GM12891 (cell line): ENCODE measurements around the gene ZNF329.

Experiments
- DNase-seq: peaks from one replicate; pipeline ENCODE4 v3.0.0; 2011; ENCODE audit warnings: low spot score; ENCODE audit not compliant: insufficient read length
- FAIRE-seq: peaks from 2 replicates; lab custom pipeline; 2011; peaks lifted over from hg19 to GRCh38; lab: Jason Lieb, UNC
- PAX5 ChIP-seq: IDR thresholded peaks from 2 replicates; pipeline ENCODE4 v1.6.1; 2011; ENCODE audit warnings: low read length, moderate library complexity, mild to moderate bottlenecking; ENCODE audit not compliant: insufficient read depth, severe bottlenecking
- POLR2A ChIP-seq: IDR thresholded peaks from 2 replicates; pipeline ENCODE4 v1.6.1; 2011; ENCODE audit warnings: low read depth, low read length, control low read depth
- POLR2AphosphoS5 ChIP-seq: IDR thresholded peaks from 2 replicates; pipeline ENCODE4 v1.6.1; 2011; ENCODE audit warnings: low read depth, low read length, control low read depth
- POU2F2 ChIP-seq: IDR thresholded peaks from 2 replicates; pipeline ENCODE4 v1.6.1; 2011; ENCODE audit warnings: low read depth, mild to moderate bottlenecking, control low read depth, low read length, moderate library complexity
- SPI1 ChIP-seq: IDR thresholded peaks from 2 replicates; pipeline ENCODE4 v1.6.1; 2011; ENCODE audit warnings: low read depth, low read length, control low read depth
- TAF1 ChIP-seq: IDR thresholded peaks from 2 replicates; pipeline ENCODE4 v1.6.1; 2011; ENCODE audit warnings: low read depth, low read length, control low read depth

Gene ZNF329

DNA sequence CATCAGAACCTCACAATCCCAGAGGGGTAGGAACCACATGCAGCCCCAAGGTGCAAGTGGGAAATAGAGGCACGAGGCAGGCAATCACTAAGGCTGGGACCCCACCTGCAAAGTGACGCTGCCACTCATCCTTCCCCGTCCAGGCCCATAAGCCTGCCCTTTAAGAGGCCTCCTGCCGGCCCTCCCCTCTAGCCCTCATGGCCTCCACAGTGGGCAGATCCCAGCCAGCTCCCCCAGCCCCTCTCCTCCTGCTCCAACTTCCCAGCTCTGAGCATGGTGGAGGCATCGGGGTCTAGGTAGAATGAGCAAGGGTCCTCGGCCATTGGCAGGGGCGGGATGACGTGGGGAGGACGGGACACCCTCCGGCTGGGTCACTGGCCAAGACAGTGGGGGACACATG is 55.3 kb downstream of the ZNF329 start:
- no peak for DNase-seq
- TF ChIP-seq POLR2AphosphoS5: no peak
- TF ChIP-seq POLR2A: no peak
- TF ChIP-seq POU2F2: no peak
- no peak for TF ChIP-seq PAX5
- TF ChIP-seq TAF1: no peak
- TF ChIP-seq SPI1: no peak
- FAIRE-seq: no peak

DNA sequence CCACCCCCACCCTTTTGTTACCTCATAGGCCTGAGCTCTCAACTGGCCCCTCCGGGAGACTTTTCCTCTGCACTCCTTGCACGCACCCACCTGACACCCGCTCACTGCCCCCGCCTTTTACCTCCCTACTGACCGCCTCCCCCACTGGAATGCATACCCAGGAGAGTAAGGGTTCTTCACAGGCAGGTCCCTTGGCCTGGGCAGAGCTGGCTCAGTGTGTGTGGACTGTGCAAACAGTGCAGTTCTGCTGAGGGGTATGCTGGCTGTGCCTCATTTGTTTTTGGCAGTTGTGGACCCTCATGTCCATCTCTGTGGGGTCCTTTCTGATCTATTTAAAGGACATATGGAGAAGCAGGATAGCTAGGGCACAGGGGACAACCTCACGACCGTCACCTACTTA is 57.5 kb downstream of the ZNF329 start:
- FAIRE-seq: no peak
- no peak for DNase-seq

DNA sequence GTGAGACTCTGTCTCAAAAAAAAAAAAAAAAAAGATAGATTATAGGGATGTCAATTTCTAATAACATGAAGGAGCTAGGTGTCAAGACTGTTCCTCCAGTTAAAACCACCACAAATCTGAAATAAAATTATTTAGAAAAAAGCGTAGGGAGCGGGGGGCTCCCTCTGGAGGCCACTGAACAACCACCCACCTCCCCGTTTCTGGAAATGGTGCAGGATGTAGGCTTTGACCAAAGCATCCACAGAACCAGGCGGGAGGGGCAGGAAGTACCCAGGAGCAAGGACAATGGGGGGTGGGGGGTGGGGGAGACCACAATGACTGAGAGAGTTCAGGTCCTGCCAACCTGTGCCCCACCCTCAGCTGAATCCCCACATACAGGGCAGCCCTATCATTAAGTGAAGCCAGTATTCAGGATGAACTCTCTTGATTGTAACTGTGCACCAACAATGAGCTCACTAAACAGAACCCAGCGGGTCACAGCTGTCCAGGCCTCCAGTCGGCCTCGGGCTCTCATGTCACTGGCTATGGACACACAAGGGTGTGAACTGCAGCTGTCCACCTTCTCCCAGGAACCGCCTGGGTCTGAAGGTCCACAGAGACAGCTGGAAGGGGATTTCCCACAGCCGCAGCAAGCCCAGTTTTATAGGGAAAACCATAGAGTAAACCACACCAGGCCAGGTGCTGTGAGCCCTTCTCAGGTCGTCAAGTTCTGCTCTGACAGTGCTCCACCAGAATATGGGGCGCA is 59.2 kb downstream of the ZNF329 start:
- no peak for FAIRE-seq
- TF ChIP-seq POU2F2: no peak
- TF ChIP-seq TAF1: no peak
- no peak for TF ChIP-seq PAX5
- TF ChIP-seq POLR2AphosphoS5: no peak
- no peak for TF ChIP-seq POLR2A
- TF ChIP-seq SPI1: no peak
- DNase-seq: no peak

More for the DNA sequence above, 57.5 kb downstream of the ZNF329 start:
- no peak for TF ChIP-seq POU2F2
- TF ChIP-seq SPI1: no peak
- TF ChIP-seq TAF1: no peak
- TF ChIP-seq PAX5: no peak
- TF ChIP-seq POLR2AphosphoS5: no peak
- no peak for TF ChIP-seq POLR2A

DNA sequence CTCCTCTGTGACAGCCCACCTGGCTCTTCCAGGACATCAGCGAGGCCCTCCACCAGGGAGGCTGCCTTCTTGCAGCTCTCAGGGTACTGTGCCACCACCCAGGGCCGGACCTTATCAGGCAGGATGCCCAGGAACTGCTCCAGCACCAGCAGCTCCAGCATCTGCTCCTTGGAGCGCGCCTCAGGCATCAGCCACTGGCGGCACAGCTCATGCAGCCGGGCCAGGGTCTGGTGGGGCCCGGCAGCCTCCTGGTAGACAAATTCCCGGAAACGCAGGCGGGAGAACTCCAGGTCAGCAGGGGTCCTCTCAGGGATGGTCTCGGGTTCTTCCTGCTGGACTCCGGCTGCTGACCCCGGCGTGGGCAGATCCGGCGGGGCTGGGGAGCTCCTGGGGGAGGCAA is 60.7 kb downstream of the ZNF329 start:
- DNase-seq (no peak), FAIRE-seq (no peak)
- TF ChIP-seq POU2F2: no peak
- TF ChIP-seq POLR2A: no peak
- TF ChIP-seq TAF1: no peak
- TF ChIP-seq POLR2AphosphoS5: no peak
- no peak for TF ChIP-seq SPI1
- no peak for TF ChIP-seq PAX5

DNA sequence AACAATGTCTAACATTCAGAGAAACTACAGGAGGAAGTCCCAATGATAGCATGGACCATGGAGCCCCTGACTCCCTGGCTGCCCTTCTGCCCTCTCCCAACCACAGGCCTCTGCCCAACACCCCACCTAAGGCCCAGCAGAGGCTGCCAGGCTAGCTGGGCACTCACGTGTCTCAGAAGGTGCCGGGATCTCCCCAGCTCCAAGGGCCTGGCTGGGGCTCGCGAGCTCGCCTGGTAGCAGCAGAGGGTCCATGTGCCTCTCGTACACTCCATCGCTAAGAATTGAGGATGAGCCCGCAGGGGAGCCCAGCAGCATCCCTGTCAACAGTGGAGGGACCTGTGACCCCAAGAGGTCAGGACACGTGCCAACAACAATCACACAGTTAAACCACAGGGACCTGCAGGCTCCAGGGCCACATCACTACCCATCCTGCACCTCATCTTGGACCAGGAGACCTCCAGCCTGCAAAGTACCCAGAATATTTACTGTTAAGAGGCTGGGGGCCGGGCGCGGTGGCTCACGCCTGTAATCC is 62.0 kb downstream of the ZNF329 start:
- FAIRE-seq (no peak), DNase-seq (no peak)
- no peak for TF ChIP-seq SPI1
- TF ChIP-seq POLR2AphosphoS5: no peak
- no peak for TF ChIP-seq POLR2A
- TF ChIP-seq TAF1: no peak
- TF ChIP-seq POU2F2: no peak

DNA sequence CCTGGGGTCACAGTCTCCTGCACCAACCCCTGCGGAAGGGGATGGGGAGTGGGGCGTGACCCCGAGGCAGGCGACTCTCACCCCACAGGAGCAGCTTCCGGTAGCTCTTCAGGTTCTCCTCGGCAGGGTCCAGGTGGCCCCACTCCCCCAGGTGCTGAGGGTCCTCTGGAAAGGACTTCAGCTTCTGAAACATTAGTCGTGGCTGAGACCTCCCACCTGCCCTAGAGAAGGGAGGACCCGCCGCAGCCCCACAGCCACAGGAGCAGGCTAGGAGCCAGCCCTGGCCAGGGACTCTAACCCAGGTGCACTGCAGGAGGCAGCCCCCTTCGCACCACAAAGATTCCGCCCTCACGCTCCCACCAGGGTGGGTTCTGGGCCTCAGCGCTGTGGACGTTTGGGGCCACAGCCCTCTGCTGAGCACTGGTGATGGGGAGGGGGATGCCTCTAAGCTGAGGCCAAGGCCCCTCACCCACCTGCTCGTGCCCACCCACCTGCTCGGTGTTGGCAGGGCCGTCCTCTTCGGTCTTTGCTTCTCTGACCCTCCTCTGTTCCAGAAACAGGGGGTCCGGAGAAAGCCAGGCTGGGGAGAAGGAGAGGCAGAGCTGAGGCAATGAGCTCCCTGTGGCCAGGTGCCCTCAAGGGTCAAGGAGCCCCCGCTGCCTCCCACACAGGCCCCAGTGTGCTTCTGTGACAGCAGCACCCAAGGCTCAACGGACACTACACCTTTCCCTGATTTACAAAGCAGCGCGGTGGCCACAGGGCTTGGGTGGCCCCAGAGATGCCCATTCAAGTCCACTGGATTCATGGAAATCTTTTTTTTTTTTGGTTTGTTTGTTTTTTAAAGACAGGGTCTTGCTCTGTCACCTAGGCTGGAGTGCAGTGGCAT is 63.5 kb downstream of the ZNF329 start:
- DNase-seq (no peak), FAIRE-seq (no peak)
- TF ChIP-seq TAF1 (no peak), POLR2AphosphoS5 (no peak), POU2F2 (no peak), POLR2A (no peak), SPI1 (no peak), PAX5 (no peak)

DNA sequence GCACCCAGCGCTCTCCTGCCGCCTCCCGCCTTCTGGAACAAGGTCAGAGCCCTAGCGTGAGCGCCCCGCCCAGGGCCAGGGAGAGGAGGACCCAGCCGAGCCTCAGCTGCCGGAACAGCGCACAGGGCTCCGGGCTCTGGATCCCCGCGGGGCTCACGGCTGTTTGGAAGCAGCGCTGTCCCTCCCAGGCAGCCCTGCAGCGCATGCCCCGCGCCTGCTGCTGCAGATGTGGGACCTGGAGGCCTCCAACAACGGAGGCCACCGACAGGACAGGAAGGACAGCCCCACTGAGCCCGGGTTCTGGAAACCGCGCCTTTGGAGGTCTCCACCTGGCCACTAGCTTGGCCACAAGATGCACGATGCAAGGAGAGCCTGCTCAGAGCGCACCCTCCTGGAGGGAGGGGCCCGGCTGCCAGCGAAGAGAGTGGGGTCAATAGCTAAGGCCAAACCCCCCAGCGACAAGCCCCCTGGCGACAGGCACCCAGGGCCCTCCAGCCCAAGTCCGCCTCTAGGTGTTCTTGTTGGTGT is 65.2 kb downstream of the ZNF329 start:
- DNase-seq (no peak), FAIRE-seq (no peak)
- no peak for TF ChIP-seq PAX5
- no peak for TF ChIP-seq TAF1
- TF ChIP-seq POLR2A: no peak
- TF ChIP-seq POU2F2: no peak
- no peak for TF ChIP-seq POLR2AphosphoS5
- no peak for TF ChIP-seq SPI1

DNA sequence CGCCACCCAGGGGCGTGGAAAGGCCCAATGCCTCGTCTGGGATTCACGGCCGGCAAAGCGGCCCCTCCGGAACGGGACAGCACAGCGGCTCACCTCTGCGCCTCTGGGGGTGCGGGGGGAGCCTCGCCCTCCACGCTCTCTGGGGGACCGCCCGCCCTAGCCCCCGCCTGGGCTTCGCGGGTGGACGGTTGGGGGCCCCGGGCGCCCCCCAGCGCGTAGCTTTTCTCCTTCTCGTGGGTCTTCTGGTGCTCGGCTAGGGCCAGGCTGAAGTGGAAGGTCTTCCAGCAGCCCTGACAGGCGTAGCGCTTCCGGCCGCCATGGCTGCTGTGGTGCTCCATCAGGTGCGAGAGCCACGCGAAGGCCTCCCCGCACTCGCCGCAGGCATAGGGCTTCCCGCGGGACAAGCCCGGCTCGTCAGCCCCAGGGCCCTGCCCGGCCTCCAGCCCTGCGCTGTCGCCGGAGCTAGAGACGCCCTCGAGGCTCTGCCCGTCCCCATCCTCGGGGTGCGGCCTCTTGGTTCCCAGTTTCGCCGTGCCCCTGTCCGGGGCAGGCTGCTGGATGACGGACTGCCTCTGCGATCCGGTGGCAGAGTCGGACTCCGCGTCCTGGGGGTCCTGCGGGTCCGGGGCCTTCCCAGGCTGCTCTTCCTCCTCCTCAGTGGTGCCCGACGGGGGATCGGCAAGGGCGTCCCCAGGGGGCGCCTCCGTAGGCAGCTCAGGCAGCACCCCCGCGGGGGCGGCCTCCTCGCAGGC is 65.8 kb downstream of the ZNF329 start:
- FAIRE-seq: no peak
- DNase-seq: no peak
- no peak for TF ChIP-seq POU2F2
- no peak for TF ChIP-seq PAX5
- no peak for TF ChIP-seq TAF1
- no peak for TF ChIP-seq POLR2AphosphoS5
- no peak for TF ChIP-seq POLR2A
- TF ChIP-seq SPI1: no peak
